HG02870 (cell line): ENCODE measurements around the gene FGGY.
"Not testable (repeated sequence)": the region's sequence is repeated elsewhere in the genome, so short reads cannot be mapped to it uniquely, and the experiment has no call there.

Experiments used
- ATAC-seq: cut with Tn5 transposase; IDR thresholded peaks from one replicate; pipeline ENCODE4 v1.9.1; 2021; ENCODE audit warnings: mild to moderate bottlenecking, moderate library complexity; ENCODE audit not compliant: unreplicated experiment

FGGY gene

GRCh38 chr1:59714966-59715365, 418.1 kb downstream of the FGGY start:
- no peak for ATAC-seq

DNA sequence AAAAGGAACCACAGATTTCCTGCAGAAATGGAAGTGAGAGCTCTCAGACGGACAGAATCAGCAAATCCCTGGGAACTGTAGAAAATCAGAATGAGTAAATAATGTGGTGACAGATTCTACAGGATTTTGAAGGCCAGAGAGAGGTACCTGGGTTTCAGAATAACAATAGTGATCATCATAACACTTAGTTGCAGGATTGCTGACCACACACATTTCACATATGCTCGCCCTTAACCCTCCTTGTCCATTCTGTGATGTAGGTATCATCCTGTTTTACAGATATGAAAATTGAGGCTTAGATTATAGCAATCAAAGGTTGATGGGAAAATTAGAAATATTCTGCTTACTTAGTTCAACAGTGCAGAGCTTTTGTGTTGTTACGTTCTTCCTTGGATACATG, 419.9 kb downstream of the FGGY start:
- no peak for ATAC-seq

- no peak for ATAC-seq
Observed at GRCh38 chr1:59718064-59718988, 421.4 kb downstream of the FGGY start.

GRCh38 chr1:59718989-59719360, 422.1 kb downstream of the FGGY start:
- no peak for ATAC-seq

DNA sequence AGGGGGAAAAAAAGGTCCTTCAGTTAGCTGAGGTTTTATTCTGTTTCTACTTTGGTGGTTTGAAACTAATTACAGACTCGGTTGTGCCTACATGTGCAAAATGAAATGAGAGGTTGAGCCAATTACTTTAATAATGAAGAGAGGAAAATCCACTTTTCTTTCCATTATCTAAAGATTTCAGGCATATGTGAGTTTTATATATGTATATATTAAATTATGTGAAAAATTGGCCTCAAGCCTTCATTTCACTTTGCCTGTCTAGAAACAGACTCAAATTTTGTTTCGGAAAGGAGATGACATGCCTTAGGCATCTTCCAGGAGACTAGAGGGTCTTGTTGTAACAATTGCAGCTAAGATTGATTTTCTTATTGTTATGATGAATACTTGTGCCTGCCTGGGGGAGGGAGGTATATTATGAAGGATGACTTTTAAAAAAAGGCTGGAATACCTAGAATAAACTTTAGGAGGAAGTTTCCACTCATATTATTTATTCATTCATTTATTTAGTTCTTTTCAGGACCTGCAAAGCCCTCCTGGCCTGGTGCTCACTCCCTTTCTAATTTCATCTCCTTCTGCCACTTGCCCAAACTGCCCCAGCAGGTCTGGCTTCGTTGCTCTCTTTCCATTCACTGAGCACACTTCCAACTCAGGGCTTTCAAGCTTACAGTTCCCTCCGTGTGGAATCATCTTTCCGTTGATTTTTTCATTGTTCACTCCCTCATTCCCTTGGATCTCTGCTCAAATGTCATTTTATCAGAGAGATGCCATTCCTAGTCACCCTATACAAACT, 423.6 kb downstream of the FGGY start:
- no peak for ATAC-seq

DNA sequence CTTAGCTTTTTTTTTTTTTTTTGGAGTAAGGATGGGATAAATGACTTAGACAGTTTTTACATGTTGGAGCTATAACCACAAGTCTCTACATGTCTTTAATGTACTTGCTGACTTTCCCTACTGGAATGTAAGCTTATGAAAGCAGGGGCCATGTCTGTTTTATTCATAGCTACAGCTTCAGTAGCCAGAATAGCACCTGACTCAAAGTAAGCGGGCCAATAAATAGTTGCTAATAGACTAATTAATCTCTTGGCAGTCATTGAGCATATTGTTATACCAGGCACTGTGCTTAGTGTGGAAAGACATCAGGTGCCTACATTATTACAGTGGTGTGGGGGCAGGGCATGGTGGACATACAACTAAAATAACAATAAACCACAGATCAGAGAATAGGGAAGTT, 433.4 kb downstream of the FGGY start:
- ATAC-seq: no peak

GRCh38 chr1:59730759-59731478, 434.0 kb downstream of the FGGY start:
- ATAC-seq: no peak

DNA sequence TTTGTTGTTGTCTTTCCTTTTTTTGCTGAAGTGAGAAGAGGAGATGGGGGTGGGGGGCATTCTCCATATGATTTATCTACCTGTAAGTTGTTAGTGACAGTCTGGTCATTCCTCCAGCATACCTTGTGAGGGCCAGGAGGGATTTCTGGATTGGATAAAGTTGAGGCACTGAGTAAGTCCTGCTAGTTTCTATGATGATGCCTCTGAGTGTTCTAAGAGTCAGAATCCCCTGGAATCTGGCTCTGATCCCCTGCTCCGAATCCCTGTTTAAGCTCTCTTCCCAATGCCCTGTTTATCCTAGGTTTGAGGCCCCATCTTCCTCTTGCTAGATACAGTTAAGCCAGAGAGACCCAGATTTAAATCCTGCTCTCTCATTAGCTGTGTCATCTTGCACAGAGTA, 434.7 kb downstream of the FGGY start:
- no peak for ATAC-seq

DNA sequence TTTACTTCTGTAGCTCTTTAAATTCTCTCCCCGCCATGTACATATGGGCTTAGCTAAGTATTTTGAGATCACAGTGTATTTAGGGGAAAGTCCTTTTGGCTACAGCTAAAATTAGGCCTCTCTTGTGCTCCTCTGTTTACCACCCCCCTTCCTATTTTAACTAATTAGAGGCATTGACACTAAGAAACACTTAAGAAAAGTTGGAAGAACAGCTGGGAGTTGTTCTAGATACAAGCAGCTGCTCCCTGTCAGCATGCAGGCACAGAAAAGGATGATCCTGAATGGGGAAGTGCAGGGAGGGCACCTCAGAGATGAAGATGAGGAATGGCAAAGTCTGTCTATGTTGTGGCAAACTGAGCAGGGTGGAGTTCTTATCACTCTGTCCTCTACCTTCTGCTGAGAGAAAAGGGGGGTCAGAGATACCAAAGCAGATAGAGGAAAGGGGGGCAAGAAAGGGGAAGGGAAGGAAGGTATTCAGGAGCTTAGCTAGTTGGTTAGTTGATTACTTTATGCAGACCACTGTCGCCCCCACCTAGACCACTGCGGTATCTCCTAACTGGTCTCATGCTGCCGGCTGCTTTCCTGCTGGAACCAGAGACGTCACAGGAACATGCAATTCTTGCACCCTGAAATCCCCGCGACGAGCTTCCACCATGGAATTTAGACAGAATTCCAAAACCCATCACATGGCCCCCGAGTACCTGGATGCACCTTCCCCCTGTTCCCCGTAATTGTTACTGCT, 435.5 kb downstream of the FGGY start:
- ATAC-seq: no peak

GRCh38 chr1:59733443-59734141, 436.7 kb downstream of the FGGY start:
- no peak for ATAC-seq

DNA sequence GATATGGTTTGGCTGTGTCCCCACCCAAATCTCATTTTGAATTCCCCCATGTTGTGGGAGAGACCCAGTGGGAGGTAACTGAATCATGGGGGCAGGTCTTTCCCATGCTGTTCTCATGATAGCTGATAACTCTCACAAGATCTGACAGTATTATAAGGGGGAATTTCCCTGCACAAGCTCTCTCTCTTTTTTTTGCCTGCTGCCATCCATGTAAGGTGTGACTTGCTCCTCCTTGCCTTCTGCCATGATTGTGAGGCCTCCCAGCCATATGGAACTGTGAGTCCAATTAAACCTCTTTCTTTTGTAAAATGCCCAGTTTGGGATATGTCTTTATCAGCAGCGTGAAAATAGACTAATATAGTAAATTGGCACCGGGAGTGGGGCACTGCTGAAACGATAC, 439.0 kb downstream of the FGGY start:
- ATAC-seq: not testable (repeated sequence)

- no peak for ATAC-seq
Observed at GRCh38 chr1:59736744-59737143, 439.9 kb downstream of the FGGY start.

GRCh38 chr1:59737638-59738037, 440.7 kb downstream of the FGGY start:
- no peak for ATAC-seq

GRCh38 chr1:59738152-59738551, 441.3 kb downstream of the FGGY start:
- ATAC-seq: no peak

DNA sequence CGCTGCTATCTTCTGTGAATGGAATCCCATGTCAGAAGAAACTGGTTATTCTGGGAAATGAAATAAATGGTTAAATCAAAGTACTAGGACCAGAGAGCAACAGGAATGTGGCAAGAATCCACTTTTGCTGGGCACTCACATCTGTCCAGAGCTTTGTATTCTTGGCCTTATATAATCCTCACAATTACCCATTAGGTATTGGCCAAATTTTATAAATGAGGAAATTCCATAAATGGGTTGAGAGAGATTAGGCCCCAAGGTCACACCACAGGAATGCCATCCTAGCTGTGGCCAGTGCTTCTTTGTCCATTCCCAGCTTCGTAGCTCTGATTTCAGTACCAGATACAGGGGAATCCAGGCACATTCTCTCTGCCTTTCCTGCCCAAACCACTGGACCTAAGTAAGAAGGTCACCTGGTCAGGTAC, 441.7 kb downstream of the FGGY start:
- ATAC-seq: no peak

DNA sequence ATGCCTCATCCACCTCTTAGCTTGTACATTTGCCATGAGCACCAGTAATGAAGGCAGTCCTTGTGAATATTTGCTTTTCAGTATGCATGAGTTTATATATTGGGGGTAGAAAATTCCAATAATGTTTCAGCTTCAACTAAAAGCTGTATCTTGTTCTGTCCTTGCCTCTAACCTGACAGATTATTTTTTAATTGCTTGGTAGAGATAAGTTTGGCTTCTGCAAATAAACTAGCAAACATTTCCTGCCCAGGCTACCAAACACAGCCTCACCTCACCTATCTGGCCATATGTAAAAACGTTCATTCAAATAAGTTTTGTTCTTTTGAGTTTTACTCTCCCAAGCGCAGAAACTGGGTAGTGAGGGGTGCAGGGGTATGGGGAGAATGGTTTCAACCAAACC, 442.2 kb downstream of the FGGY start:
- no peak for ATAC-seq

GRCh38 chr1:59742526-59742925, 445.6 kb downstream of the FGGY start:
- ATAC-seq: no peak

DNA sequence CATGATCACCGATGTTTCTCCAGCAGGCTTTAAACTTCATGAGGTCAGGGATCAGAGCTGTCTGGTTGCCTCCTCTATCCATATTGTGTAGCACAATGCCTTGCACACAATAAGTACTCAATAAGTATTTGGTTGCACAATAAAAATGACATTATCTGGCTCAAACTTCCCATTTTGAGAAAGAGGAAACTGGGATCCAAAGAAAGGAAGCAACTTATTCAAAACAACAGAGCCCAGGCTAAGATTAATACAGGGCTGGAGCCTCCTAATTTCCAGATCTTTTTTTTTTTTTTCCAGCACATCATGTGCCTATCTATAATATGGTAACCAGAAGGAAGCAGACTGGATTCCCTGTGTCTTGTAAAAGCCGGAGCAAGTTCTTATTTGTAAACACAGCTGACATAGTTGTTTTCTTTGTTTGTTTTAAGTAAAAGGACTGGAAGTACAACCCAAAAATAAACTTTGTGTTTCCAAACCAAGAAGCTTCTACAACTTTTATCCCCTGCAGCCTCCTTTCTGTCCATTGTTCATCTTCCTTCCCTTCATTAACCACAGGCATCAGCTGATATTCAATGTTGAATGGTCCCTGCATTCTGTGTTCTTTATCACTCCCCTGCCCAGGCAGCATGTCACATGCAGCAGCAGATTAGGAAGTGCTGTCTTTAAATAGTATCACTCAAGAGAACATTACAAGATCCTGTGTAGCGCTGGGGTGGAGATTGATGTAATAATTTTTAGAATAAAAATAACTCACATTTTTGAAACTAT, 446.6 kb downstream of the FGGY start:
- no peak for ATAC-seq

DNA sequence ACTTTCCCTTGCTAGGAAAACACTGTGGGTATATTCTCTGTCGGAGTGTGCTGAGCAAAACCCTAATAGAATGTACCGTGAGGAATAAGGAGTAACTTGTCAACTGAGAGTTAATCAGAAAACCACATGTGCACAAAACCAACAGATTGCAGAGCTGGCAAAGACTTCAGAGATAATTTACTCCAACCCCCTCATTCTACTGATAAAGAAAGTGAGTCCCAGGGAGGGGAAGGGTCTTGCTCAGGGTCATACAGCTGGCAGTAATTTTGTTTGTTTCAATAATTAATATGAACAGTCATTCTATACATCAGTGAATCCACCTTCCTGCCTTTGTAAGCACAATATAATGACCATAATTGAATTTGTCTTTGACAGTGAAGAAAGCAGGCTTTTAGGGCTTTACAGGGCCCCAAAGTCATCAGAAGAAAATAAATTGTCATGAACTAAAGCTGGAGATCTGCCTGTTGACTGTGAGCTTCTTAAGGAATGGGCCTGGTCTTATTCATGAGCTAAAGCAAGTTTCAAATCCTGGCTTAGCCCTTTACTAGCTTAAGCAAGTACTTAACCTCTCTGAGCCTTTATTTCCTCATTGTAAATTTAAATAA, 450.6 kb downstream of the FGGY start:
- ATAC-seq: no peak
